Testis (tissue), 3 donors: ENCODE data around the gene PVALEF. TPM values are rescaled to one million over a fixed set of nuclear protein-coding genes. Genes with fewer than 3 reads are reported as not detected.

Source experiments
- DNase-seq: peaks from one replicate; pipeline ENCODE4 v3.0.0-alpha.2; 2019
- H3K27ac ChIP-seq, 2 donors: fragments of 200-600 bp; sonication (generic); one replicate each; pipeline ENCODE4 v1.5.1; 2019
- H3K27me3 ChIP-seq: fragments of 200-600 bp; sonication (generic); one replicate; pipeline ENCODE4 v1.5.1; 2019
- H3K36me3 ChIP-seq: fragments of 200-600 bp; sonication (generic); one replicate; pipeline ENCODE4 v1.5.1; 2017; ENCODE audit warnings: low read depth; ENCODE audit errors: missing control alignments
- H3K4me1 ChIP-seq: fragments of 200-600 bp; sonication (generic); one replicate; pipeline ENCODE4 v1.5.1; 2019
- H3K4me3 ChIP-seq, 2 donors: fragments of 200-600 bp; sonication (generic); one replicate each; pipeline ENCODE4 v1.5.1; 2017 to 2019
- H3K9me3 ChIP-seq: fragments of 200-600 bp; sonication (generic); one replicate; pipeline ENCODE4 v1.5.1; 2017
- CTCF ChIP-seq, 3 experiments: fragments of 450-650 bp in 2 of 3; fragments of 200-600 bp in 1 of 3; sonication (generic) in 1 of 3; IDR thresholded peaks; one replicate each; pipeline ENCODE4 v1.5.1; 2016 to 2019; ENCODE audit warnings: antibody characterized with exemption in 3 of 3, mild to moderate bottlenecking in 2 of 3, moderate library complexity in 1 of 3
- POLR2A ChIP-seq: fragments of 450-650 bp; IDR thresholded peaks from one replicate; pipeline ENCODE4 v1.6.1; 2017; ENCODE audit warnings: antibody characterized with exemption, mild to moderate bottlenecking, moderate library complexity
- WGBS, 2 donors: methylation state at CpG; one replicate each; pipeline ENCODE4 v1.1.5; 2018; 5-methylcytosine and 5-hydroxymethylcytosine counted together
- intact Hi-C: fragments of 100-400 bp; cut with DNase I; formaldehyde crosslinking; loops from one replicate; pipeline ENCODE4 v1.15.1; 2023; ENCODE audit warnings: low total_unique reads
- polyA plus RNA-seq: library from polyadenylated mRNA; stranded (reverse); fragments of 350-450 nt; fragmentation: Illumina TruSeq; extraction: RNeasy Lipid Tissue Mini Kit (QIAGEN cat#74804); gene quantifications from one replicate; pipeline ENCODE4 v1.2.3, GENCODE V29; 2014; ENCODE audit warnings: low read depth, low replicate concordance; ENCODE audit not compliant: insufficient read depth
- total RNA-seq, 2 donors: library from RNA; depleted of rRNA; stranded (reverse); fragments of >200 nt; gene quantifications; one replicate each; pipeline ENCODE4 v1.2.3, GENCODE V29; 2016

The PVALEF gene
- total and polyA plus RNA-seq, 3 donors from 2014 or later = not detected

GRCh38 chr17:81208651-81209050 lies 43.3 kb downstream of the PVALEF start:
- no peak overlapping the region for H3K4me3 ChIP-seq
- H3K36me3 ChIP-seq = no peaks in the 10 kb centered on the region
- no peak for DNase-seq
- no peaks in the 10 kb centered on the region for H3K4me1 ChIP-seq
- H3K9me3 ChIP-seq = no peaks in the 10 kb centered on the region
- H3K27ac ChIP-seq = no peak overlapping the region
- intact Hi-C loops = no loop called here
- TF ChIP-seq CTCF (IDR thresholded peaks at IDR 0.05) (no peak), POLR2A (no peak)
- H3K27me3 ChIP-seq = no peaks in the 10 kb centered on the region
- 91 to 92% methylated on average over 10 of the region's 10 CpGs for WGBS, 2 donors

GRCh38 chr17:81209141-81209540 lies 43.8 kb downstream of the PVALEF start:
- Histone ChIP-seq H3K4me1 (no peaks in the 10 kb centered on the region), H3K4me3 (no peak overlapping the region), H3K27me3 (no peaks in the 10 kb centered on the region), H3K9me3 (no peaks in the 10 kb centered on the region), H3K36me3 (no peaks in the 10 kb centered on the region), H3K27ac (no peak overlapping the region)
- intact Hi-C loops = no loop called here
- DNase-seq = no peak
- 87 to 90% methylated on average over 3 to 16 of the region's 16 CpGs for WGBS, 2 donors
- TF ChIP-seq CTCF (IDR thresholded peaks at IDR 0.05) (no peak), POLR2A (no peak)

- Histone ChIP-seq H3K27me3 (no peaks in the 10 kb centered on the region), H3K4me1 (no peaks in the 10 kb centered on the region), H3K4me3 (no peak overlapping the region), H3K27ac (no peak overlapping the region), H3K9me3 (no peaks in the 10 kb centered on the region), H3K36me3 (no peaks in the 10 kb centered on the region)
- no peak for DNase-seq
- WGBS, 2 donors = 81 to 84% methylated on average over 10 of the region's 10 CpGs
- intact Hi-C loops = no loop called here
- TF ChIP-seq POLR2A (no peak), CTCF (IDR thresholded peaks at IDR 0.05) (no peak)
These were observed 45.2 kb downstream of the PVALEF start for GRCh38 chr17:81210466-81210865.

- no peaks in the 10 kb centered on the region for H3K36me3 ChIP-seq
- no peak for DNase-seq
- no peak overlapping the region for H3K4me3 ChIP-seq
- H3K9me3 ChIP-seq = no peaks in the 10 kb centered on the region
- intact Hi-C loops = no loop called here
- H3K4me1 ChIP-seq = no peaks in the 10 kb centered on the region
- no peaks in the 10 kb centered on the region for H3K27me3 ChIP-seq
- TF ChIP-seq CTCF (IDR thresholded peaks at IDR 0.05) (no peak), POLR2A (no peak)
- no peak overlapping the region for H3K27ac ChIP-seq
- WGBS, 2 donors = 67 to 72% methylated on average over 13 to 14 of the region's 14 CpGs
These were observed 45.6 kb downstream of the PVALEF start for GRCh38 chr17:81210868-81211267.

- no peak for DNase-seq
- no peaks in the 10 kb centered on the region for H3K36me3 ChIP-seq
- WGBS, 2 donors = 89 to 90% methylated on average over 5 to 9 of the region's 9 CpGs
These were observed 47.1 kb downstream of the PVALEF start for GRCh38 chr17:81212365-81212764.

More at GRCh38 chr17:81212365-81212764, 47.1 kb downstream of the PVALEF start:
- no peak overlapping the region for H3K27ac ChIP-seq
- H3K4me1 ChIP-seq = no peaks in the 10 kb centered on the region
- H3K9me3 ChIP-seq = no peaks in the 10 kb centered on the region
- intact Hi-C loops = no loop called here
- H3K27me3 ChIP-seq = no peaks in the 10 kb centered on the region
- no peak overlapping the region for H3K4me3 ChIP-seq
- TF ChIP-seq CTCF (IDR thresholded peaks at IDR 0.05) = no peak
- no peak for TF ChIP-seq POLR2A
